Measurements from ENCODE around the gene LMO1.

The LMO1 gene

DNA sequence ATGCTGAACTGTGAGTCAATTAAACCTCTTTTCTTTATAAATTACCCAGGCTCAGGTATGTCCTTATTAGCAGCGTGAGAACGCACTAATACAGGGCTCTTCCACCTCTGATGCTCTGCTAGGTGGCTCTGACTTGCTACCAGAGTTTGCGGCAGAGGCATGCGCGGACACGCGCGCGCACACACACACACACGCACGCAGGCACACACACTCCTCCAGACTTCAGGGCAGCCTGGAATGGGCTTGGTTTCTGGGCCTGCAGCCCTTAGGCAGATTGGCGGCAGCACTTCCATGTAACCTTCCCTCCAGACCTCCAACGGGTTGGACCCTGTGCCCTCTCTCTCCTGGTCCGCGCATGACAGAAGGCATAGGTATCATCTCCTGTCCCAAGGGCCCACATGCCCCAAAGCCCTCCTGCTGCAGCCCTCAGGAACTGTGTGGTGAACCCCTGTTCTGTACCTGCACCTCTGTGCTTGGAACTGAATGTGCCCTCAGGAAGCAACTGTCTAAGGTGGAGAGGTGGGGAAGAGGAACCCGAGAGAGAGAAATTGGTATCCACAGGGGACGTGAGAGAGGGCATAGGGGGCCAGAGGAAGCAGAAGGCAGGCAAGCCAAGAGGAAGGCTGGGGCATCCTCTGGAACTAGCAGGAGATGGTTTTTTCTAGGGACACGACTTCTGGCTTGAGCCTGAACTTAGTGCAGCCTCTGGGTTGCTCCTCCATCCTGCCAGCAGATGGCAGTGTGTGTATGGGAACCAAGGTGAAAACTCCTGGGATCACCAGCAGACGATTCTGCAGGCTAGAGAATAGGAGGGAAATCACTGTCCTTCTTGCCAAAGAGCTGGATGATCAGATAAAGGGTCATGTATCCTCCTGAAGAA is 71.4 kb downstream of the LMO1 start:
- Histone ChIP-seq H3K4me3 (ENCODE audit: insufficient read depth, low read length, poor library complexity, severe bottlenecking) (no peak overlapping the region), H2AFZ (ENCODE audit: low read depth, low read length, severe bottlenecking) (no peak overlapping the region), H3K4me2 (ENCODE audit: low read depth, low read length, poor library complexity, severe bottlenecking) (no peak overlapping the region), H3K9me2 (replicated peaks; ENCODE audit: insufficient read depth, low read length) (no peaks in the 10 kb centered on the region), H3K36me3 (ENCODE audit: low read length) (no peaks in the 10 kb centered on the region), H3K79me2 (ENCODE audit: insufficient read depth, low read length) (no peaks in the 10 kb centered on the region), H3K9me3 (ENCODE audit: insufficient read depth, low read length) (no peaks in the 10 kb centered on the region), H3K27ac (ENCODE audit: low read depth, low read length) (no peak overlapping the region), H3K27me3 (ENCODE audit: low read length) (no peaks in the 10 kb centered on the region), H3F3A (ENCODE audit: insufficient read depth) (no peaks in the 10 kb centered on the region), H4K20me1 (ENCODE audit: low read depth, low read length) (no peaks in the 10 kb centered on the region), H3K9ac (ENCODE audit: low read length) (no peak overlapping the region)
- TF ChIP-seq, protein P1, sequence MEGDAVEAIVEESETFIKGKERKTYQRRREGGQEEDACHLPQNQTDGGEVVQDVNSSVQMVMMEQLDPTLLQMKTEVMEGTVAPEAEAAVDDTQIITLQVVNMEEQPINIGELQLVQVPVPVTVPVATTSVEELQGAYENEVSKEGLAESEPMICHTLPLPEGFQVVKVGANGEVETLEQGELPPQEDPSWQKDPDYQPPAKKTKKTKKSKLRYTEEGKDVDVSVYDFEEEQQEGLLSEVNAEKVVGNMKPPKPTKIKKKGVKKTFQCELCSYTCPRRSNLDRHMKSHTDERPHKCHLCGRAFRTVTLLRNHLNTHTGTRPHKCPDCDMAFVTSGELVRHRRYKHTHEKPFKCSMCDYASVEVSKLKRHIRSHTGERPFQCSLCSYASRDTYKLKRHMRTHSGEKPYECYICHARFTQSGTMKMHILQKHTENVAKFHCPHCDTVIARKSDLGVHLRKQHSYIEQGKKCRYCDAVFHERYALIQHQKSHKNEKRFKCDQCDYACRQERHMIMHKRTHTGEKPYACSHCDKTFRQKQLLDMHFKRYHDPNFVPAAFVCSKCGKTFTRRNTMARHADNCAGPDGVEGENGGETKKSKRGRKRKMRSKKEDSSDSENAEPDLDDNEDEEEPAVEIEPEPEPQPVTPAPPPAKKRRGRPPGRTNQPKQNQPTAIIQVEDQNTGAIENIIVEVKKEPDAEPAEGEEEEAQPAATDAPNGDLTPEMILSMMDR (IDR thresholded peaks at IDR 0.05; ENCODE audit: insufficient read depth, low read length, poor library complexity, severe bottlenecking): peak; percentile 92
- no peak for TF ChIP-seq EZH2phosphoT487 (conservative IDR thresholded peaks at IDR 0.05; ENCODE audit: low read length)

DNA sequence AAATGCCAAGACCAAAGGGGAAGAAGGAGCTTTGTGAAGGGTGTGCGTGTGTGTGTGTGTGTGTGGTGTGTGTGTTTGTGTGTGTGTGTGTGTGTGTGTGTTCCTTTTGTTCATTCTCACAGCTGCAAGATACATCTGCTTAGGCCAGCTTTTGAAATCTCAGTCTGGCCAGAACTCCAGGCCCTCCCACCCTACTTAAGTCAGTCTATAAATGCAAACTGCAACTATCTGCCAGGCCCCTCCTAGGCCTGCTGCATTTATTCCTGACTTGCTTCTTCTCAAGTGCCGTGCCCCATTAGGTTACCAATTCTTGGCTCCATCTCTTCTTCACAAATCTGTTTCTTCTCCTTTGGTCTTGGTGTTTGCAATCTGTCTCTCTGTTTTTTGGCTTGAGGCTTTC is 73.2 kb downstream of the LMO1 start:
- no peaks in the 10 kb centered on the region for H4K20me1 ChIP-seq (ENCODE audit: low read depth, low read length)
- no peak overlapping the region for H3K4me3 ChIP-seq (ENCODE audit: insufficient read depth, low read length, poor library complexity, severe bottlenecking)
- no peak overlapping the region for H3K9ac ChIP-seq (ENCODE audit: low read length)
- TF ChIP-seq, protein P1 (IDR thresholded peaks at IDR 0.05; ENCODE audit: insufficient read depth, low read length, poor library complexity, severe bottlenecking): no peak
- TF ChIP-seq EZH2phosphoT487 (conservative IDR thresholded peaks at IDR 0.05; ENCODE audit: low read length): no peak
- no peaks in the 10 kb centered on the region for H3F3A ChIP-seq (ENCODE audit: insufficient read depth)
- no peaks in the 10 kb centered on the region for H3K27me3 ChIP-seq (ENCODE audit: low read length)
- no peak overlapping the region for H2AFZ ChIP-seq (ENCODE audit: low read depth, low read length, severe bottlenecking)
- no peak overlapping the region for H3K4me2 ChIP-seq (ENCODE audit: low read depth, low read length, poor library complexity, severe bottlenecking)
- H3K27ac ChIP-seq (ENCODE audit: low read depth, low read length): no peak overlapping the region
- H3K36me3 ChIP-seq (ENCODE audit: low read length): no peaks in the 10 kb centered on the region
- H3K9me2 ChIP-seq (replicated peaks; ENCODE audit: insufficient read depth, low read length): no peaks in the 10 kb centered on the region
- no peaks in the 10 kb centered on the region for H3K79me2 ChIP-seq (ENCODE audit: insufficient read depth, low read length)
- no peaks in the 10 kb centered on the region for H3K9me3 ChIP-seq (ENCODE audit: insufficient read depth, low read length)

DNA sequence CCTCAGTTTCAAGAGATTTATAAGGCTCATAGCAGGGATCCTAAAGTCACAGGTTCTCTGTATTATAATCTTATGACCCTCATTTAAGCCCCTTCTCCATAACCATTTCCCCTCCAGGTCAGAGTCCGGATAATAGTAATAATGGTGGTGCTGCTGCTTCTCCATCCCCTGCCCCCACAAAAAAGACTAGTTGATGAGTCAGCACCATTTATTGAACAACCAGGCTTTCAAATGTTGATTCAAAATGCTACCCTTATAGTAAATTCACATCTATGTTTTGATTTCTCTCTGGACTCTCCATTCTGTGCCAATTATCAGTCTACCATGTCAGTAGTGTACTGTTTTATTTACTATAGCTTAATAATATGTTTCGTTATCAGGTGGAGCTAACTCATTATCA is 77.2 kb downstream of the LMO1 start:
- H3K9me3 ChIP-seq (ENCODE audit: insufficient read depth, low read length): no peaks in the 10 kb centered on the region
- no peaks in the 10 kb centered on the region for H3K79me2 ChIP-seq (ENCODE audit: insufficient read depth, low read length)
- no peak overlapping the region for H2AFZ ChIP-seq (ENCODE audit: low read depth, low read length, severe bottlenecking)
- no peaks in the 10 kb centered on the region for H3K27me3 ChIP-seq (ENCODE audit: low read length)
- no peaks in the 10 kb centered on the region for H3F3A ChIP-seq (ENCODE audit: insufficient read depth)
- H3K27ac ChIP-seq (ENCODE audit: low read depth, low read length): no peak overlapping the region
- H4K20me1 ChIP-seq (ENCODE audit: low read depth, low read length): no peaks in the 10 kb centered on the region
- no peak overlapping the region for H3K9ac ChIP-seq (ENCODE audit: low read length)
- H3K4me3 ChIP-seq (ENCODE audit: insufficient read depth, low read length, poor library complexity, severe bottlenecking): no peak overlapping the region
- no peaks in the 10 kb centered on the region for H3K36me3 ChIP-seq (ENCODE audit: low read length)
- TF ChIP-seq, protein P1 (IDR thresholded peaks at IDR 0.05; ENCODE audit: insufficient read depth, low read length, poor library complexity, severe bottlenecking): no peak
- TF ChIP-seq EZH2phosphoT487 (conservative IDR thresholded peaks at IDR 0.05; ENCODE audit: low read length): no peak
- no peak overlapping the region for H3K4me2 ChIP-seq (ENCODE audit: low read depth, low read length, poor library complexity, severe bottlenecking)
- H3K9me2 ChIP-seq (replicated peaks; ENCODE audit: insufficient read depth, low read length): no peaks in the 10 kb centered on the region
